Mammary epithelial cell (primary cell): ENCODE measurements around the gene TP63.

Source experiments
- CTCF ChIP-seq, 2 donors: IDR thresholded peaks in 1 of 2; conservative IDR thresholded peaks in 1 of 2; 2 replicates each; pipeline ENCODE4 v1.5.1; 2011 to 2012; ENCODE audit warnings: inconsistent platforms in 2 of 2, low read length in 2 of 2, mild to moderate bottlenecking in 2 of 2, control low read depth in 1 of 2, low read depth in 1 of 2; ENCODE audit not compliant: insufficient read depth in 1 of 2; ENCODE audit errors: extremely low read depth in 1 of 2
- EZH2 ChIP-seq: IDR thresholded peaks from 2 replicates; pipeline ENCODE4 v1.6.1; 2012; ENCODE audit warnings: low read length, inconsistent platforms, borderline replicate concordance

- TF ChIP-seq CTCF (conservative IDR thresholded peaks at IDR 0.05 in 1 of 2, IDR thresholded peaks at IDR 0.05 in 1 of 2; ENCODE audit: extremely low read depth in 1 of 2, insufficient read depth in 1 of 2, low read depth in 1 of 2, low read length in 2 of 2) (no peak), EZH2 (no peak)
Measured at GRCh38 chr3:189621948-189622603, 9.1 kb upstream of the TP63 start.
